ENCODE data around the gene THEM5.

- TF ChIP-seq GATA2 (IDR thresholded peaks at IDR 0.05; ENCODE audit: low read depth, low read length) (peak; percentile 100), GATA3 (IDR thresholded peaks at IDR 0.05; ENCODE audit: low read depth, low read length) (no peak; the same call in 1 of the 2 replicates)
Measured at GRCh38 chr1:151820940-151821339, 32.6 kb downstream of the THEM5 start.
